Muscle of leg (tissue), 11 donors: ENCODE measurements around the gene THBS2. TPM values are rescaled to one million over a fixed set of nuclear protein-coding genes. Genes with fewer than 3 reads are reported as not detected.
A peak's percentile ranks its signal among the peaks of the same experiment; 100 is the strongest.
"Not testable (repeated sequence)": the region's sequence is repeated elsewhere in the genome, so short reads cannot be mapped to it uniquely, and the experiment has no call there.

Source experiments
- DNase-seq: peaks from one replicate; pipeline ENCODE4 v3.0.0; 2013
- H3K27ac ChIP-seq: one replicate; pipeline ENCODE4 v1.5.1; 2013; ENCODE audit warnings: mild to moderate bottlenecking, low read length, control low read depth
- H3K27me3 ChIP-seq: one replicate; pipeline ENCODE4 v1.6.1; 2013; ENCODE audit warnings: low read length; ENCODE audit not compliant: control insufficient read depth, insufficient read depth
- H3K36me3 ChIP-seq: one replicate; pipeline ENCODE4 v1.6.1; 2013; ENCODE audit warnings: low read length; ENCODE audit not compliant: control insufficient read depth, insufficient read depth
- H3K4me1 ChIP-seq: one replicate; pipeline ENCODE4 v1.6.1; 2013; ENCODE audit warnings: low read length; ENCODE audit not compliant: control insufficient read depth, insufficient read depth
- H3K4me3 ChIP-seq: one replicate; pipeline ENCODE4 v1.5.1; 2013; ENCODE audit warnings: low read length, control low read depth
- H3K9me3 ChIP-seq: replicated peaks from 2 replicates; pipeline ENCODE4 v1.6.1; 2013; ENCODE audit warnings: low read depth, low read length; ENCODE audit not compliant: control insufficient read depth
- WGBS: methylation state at CpG from one replicate; pipeline ENCODE4 v1.1.5; 2013; ENCODE audit warnings: missing lambda C conversion rate; ENCODE audit not compliant: insufficient coverage; 5-methylcytosine and 5-hydroxymethylcytosine counted together
- polyA plus RNA-seq, 8 donors: library from polyadenylated mRNA; unstranded; fragments of 120-200 nt; gene quantifications; one replicate each; pipeline versions ENCODE4 v1.2.1 to v1.2.3, GENCODE V29; 2013; ENCODE audit warnings: inconsistent platforms in 1 of 8, low replicate concordance in 1 of 8; ENCODE audit not compliant: insufficient read length in 8 of 8, insufficient read depth in 1 of 8
- total RNA-seq: library from RNA; stranded (reverse); fragments of 120-200 nt; gene quantifications from one replicate; pipeline ENCODE4 v1.2.4, GENCODE V29; 2013

The THBS2 gene
- total and polyA plus RNA-seq, 9 donors = 20.2 to 128 (median 49.5) TPM

DNA sequence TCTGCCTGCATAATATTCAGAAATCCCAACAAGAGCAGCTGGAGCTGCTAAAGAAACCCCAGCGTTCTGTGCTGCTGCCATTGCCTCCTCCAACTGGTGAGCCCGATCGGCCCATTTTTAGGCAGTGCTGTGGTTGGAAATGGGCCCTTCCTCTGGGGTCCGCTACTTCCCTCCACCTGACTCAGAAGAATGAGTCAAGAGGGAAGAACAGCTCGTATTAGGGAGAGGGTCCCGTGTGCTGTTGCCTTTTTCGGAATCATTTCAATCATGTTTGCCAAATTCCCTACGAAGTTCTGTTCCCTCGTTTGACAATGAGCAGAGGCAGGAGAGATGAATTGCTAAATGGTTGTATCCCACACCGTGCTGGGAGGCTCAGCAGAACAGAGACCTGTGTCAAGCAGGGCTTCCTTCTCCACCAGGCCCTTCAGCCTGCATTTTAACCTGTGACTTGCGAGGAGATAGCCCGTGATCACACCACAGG, 38.4 kb downstream of the THBS2 start:
- Histone ChIP-seq H3K9me3 (no peaks in the 10 kb centered on the region), H3K27ac (peak overlapping the region; percentile 73), H3K27me3 (no peaks in the 10 kb centered on the region), H3K36me3 (peaks cover 5% of the 10 kb centered on the region), H3K4me1 (peaks cover 12% of the 10 kb centered on the region), H3K4me3 (no peak overlapping the region)
- 52% methylated on average over 4 of the region's 12 CpGs for WGBS
- DNase-seq = no peak

- DNase-seq = peak; percentile 91
- not testable (repeated sequence) for H3K9me3 ChIP-seq, H3K27me3 ChIP-seq, H3K4me3 ChIP-seq, H3K36me3 ChIP-seq
- Histone ChIP-seq H3K27ac (peak overlapping the region; percentile 73), H3K4me1 (peaks cover 12% of the 10 kb centered on the region)
- WGBS = 18% methylated on average over 3 of the region's 3 CpGs
Measured at GRCh38 chr6:169214789-169215188, 38.9 kb downstream of the THBS2 start.

- no peaks in the 10 kb centered on the region for H3K9me3 ChIP-seq
- H3K36me3 ChIP-seq = peaks cover 5% of the 10 kb centered on the region
- no peak for DNase-seq
- peaks cover 12% of the 10 kb centered on the region for H3K4me1 ChIP-seq
- H3K4me3 ChIP-seq = no peak overlapping the region
- WGBS = 96% methylated on average over 22 of the region's 27 CpGs
- no peaks in the 10 kb centered on the region for H3K27me3 ChIP-seq
- H3K27ac ChIP-seq = peak overlapping the region; percentile 52
Measured at GRCh38 chr6:169213814-169214520, 39.7 kb downstream of the THBS2 start.

DNA sequence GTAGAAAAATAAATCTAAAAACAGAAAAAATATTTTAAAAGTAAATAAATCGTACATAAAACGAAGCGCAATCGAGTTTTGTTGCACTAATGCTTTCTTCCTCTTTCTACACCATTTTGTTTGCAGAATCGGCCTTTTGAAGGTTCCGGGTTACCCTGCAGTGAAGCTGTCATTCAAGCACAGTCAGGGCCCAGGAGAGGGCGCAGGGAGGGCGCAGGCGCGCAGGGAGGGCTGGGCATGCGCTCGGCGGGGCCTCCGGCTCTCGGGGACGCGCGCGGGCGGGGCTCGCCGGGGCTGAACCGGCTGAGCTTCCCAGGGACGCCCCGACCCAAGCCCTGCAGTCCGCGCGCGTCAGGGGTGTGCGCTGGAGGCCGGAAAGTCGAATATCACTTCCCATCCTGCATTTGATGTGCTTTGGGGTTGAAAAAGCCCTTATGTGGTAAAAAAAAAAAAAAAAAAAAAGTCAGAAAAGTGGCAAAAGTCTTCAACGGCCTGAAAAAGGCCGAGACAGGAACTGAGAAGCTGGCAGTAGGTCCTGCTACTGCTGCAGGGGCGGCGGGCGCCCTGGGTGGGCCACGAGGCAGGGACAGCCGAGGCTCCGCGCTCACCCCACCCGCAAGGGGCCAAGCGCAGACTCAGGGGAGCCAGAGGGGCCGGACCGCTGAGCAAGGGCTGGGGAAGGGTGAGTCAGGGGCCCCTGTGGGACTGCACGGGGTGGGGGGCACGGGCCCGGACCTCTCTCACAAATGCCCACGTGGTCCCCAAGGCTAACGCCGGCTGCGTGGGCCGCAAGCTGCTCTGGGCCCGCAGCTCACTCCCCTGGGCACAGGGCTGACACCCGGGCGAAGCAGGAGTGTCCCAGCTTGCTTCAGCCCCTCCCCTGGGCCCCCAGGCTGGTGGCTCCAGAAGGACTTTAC, 40.5 kb downstream of the THBS2 start:
- peak overlapping the region; percentile 37 for H3K4me3 ChIP-seq
- peak overlapping the region; percentile 79 for H3K27ac ChIP-seq
- H3K4me1 ChIP-seq = peaks cover 12% of the 10 kb centered on the region
- H3K9me3 ChIP-seq = peaks cover under 1% of the 10 kb centered on the region
- WGBS = 38% methylated on average over 39 of the region's 56 CpGs
- peaks cover 5% of the 10 kb centered on the region for H3K36me3 ChIP-seq
- H3K27me3 ChIP-seq = no peaks in the 10 kb centered on the region
- peak; percentile 94 for DNase-seq

DNA sequence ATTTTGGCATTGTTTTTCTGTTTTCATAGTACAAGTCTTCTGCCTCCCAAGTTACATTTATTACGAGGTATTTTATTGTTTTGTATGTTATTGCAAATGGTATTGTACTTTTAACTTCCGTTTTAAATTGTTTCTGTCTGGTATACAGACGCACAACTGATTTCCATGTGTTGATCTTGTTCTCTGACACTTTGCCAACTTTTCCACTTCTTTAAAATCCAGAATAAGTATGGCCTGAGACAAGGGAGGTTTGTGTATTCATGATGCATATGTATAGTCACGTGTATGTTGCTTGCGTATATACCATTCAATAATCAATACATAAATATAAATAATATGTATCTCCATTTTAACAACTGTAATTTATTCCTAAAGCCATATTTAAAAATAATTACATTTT, 41.2 kb downstream of the THBS2 start:
- peaks cover 12% of the 10 kb centered on the region for H3K4me1 ChIP-seq
- peak overlapping the region; percentile 53 for H3K27ac ChIP-seq
- peaks cover 4% of the 10 kb centered on the region for H3K9me3 ChIP-seq
- H3K4me3 ChIP-seq = peak overlapping the region; percentile 37
- WGBS = no CpG with 5 or more reads among the region's 5 CpGs
- H3K36me3 ChIP-seq = peaks cover 5% of the 10 kb centered on the region
- H3K27me3 ChIP-seq = no peaks in the 10 kb centered on the region
- peak; percentile 67 for DNase-seq

- Histone ChIP-seq H3K27me3 (no peaks in the 10 kb centered on the region), H3K4me1 (peaks cover 12% of the 10 kb centered on the region), H3K36me3 (peaks cover 4% of the 10 kb centered on the region), H3K4me3 (no peak overlapping the region), H3K9me3 (peaks cover 9% of the 10 kb centered on the region), H3K27ac (no peak overlapping the region)
- WGBS = 100% methylated on average over 1 of the region's 1 CpG
- no peak for DNase-seq
Measured at GRCh38 chr6:169211881-169212280, 41.8 kb downstream of the THBS2 start.

DNA sequence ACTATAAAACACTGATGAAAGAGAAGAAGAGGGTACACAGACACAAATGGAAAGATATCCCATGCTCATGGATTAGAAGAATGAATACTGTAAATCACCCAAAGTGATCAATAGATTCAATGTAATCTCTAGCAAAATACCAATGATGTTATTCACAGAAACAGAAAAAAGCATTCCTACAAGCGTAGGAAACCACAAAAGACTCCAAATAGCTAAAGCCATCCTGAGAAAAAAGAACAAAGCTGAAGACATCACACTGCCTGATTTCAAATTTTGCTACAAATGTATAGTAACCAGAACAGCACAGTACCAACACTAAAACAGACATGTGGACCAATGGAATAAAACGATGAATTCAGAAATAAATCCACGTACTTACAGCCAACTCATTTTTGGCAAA, 43.0 kb downstream of the THBS2 start:
- 100% methylated on average over 1 of the region's 3 CpGs for WGBS
- Histone ChIP-seq H3K4me1 (peaks cover 15% of the 10 kb centered on the region), H3K27ac (no peak overlapping the region), H3K36me3 (peaks cover 2% of the 10 kb centered on the region), H3K27me3 (no peaks in the 10 kb centered on the region), H3K9me3 (peaks cover 11% of the 10 kb centered on the region), H3K4me3 (no peak overlapping the region)
- no peak for DNase-seq

- Histone ChIP-seq H3K27me3 (no peaks in the 10 kb centered on the region), H3K4me1 (peaks cover 9% of the 10 kb centered on the region), H3K36me3 (no peaks in the 10 kb centered on the region), H3K4me3 (no peak overlapping the region), H3K9me3 (peaks cover 11% of the 10 kb centered on the region), H3K27ac (no peak overlapping the region)
- DNase-seq = no peak
Measured at GRCh38 chr6:169208011-169208410, 45.6 kb downstream of the THBS2 start.

DNA sequence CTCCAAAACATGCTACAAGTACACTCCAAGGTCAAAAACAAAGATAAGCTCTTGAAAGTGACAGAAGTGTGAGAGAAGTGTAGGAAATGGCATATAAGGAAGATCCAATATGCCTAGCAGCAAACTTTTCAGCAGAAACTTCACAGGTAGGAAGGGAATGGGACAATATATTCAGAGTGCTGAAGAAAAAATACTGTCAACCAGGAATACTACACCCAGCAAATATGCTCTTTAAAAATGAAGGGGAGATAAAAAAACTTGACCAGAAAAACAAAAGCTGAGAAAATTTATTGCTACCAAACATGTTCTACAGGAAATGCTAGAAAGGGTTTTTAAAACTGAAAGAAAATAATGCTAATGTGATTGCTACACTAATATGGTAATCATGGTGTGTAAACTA, 46.2 kb downstream of the THBS2 start:
- H3K27ac ChIP-seq = no peak overlapping the region
- no peak for DNase-seq
- no peak overlapping the region for H3K4me3 ChIP-seq
- no peaks in the 10 kb centered on the region for H3K27me3 ChIP-seq
- no peaks in the 10 kb centered on the region for H3K36me3 ChIP-seq
- peaks cover 9% of the 10 kb centered on the region for H3K4me1 ChIP-seq
- H3K9me3 ChIP-seq = peaks cover 11% of the 10 kb centered on the region
